DLD1 (cell line): ENCODE data around the gene CFAP410.

Experiments
- in situ Hi-C: cut with HindIII; loops from 2 replicates; pipeline ENCODE4 v1.10.0; 2017; ENCODE audit warnings: low sequenced_read_pairs

The CFAP410 gene

GRCh38 chr21:44338971-44339910 lies at the start of gene CFAP410:
CFAP410 (minus strand) TSS chr21:44339390; CDS start chr21:44339194, 196 bp downstream.
- in situ Hi-C loops, result loop anchor here (10.0 kb wide), 1 partner anchor 146 kb away; no protein-coding TSS in a partner anchor

GRCh38 chr21:44384968-44385367 lies 45.8 kb upstream of the CFAP410 start:
- in situ Hi-C loops, result no loop called here

- in situ Hi-C loops, result no loop called here
These were observed 44.0 kb upstream of the CFAP410 start for GRCh38 chr21:44383216-44383615.

- in situ Hi-C loops, result no loop called here
These were observed 43.3 kb upstream of the CFAP410 start for GRCh38 chr21:44382536-44382935.

- in situ Hi-C loops, result no loop called here
These were observed 42.7 kb upstream of the CFAP410 start for GRCh38 chr21:44381874-44382273.

- in situ Hi-C loops, result no loop called here
These were observed 41.7 kb upstream of the CFAP410 start for GRCh38 chr21:44380876-44381275.

GRCh38 chr21:44379991-44380865 lies 41.0 kb upstream of the CFAP410 start:
- in situ Hi-C loops, result no loop called here

- in situ Hi-C loops, result no loop called here
These were observed 40.3 kb upstream of the CFAP410 start for GRCh38 chr21:44379515-44379848.

- in situ Hi-C loops, result no loop called here
These were observed 39.7 kb upstream of the CFAP410 start for GRCh38 chr21:44378646-44379514.

GRCh38 chr21:44377922-44378645 lies 38.9 kb upstream of the CFAP410 start:
- in situ Hi-C loops, result no loop called here

- in situ Hi-C loops, result no loop called here
These were observed 38.2 kb upstream of the CFAP410 start for GRCh38 chr21:44377201-44377921.

- in situ Hi-C loops, result no loop called here
These were observed 37.4 kb upstream of the CFAP410 start for GRCh38 chr21:44376606-44377005.

- in situ Hi-C loops, result no loop called here
These were observed 36.6 kb upstream of the CFAP410 start for GRCh38 chr21:44375761-44376241.

- in situ Hi-C loops, result no loop called here
These were observed 36.1 kb upstream of the CFAP410 start for GRCh38 chr21:44375281-44375651.

GRCh38 chr21:44374601-44375280 lies 35.6 kb upstream of the CFAP410 start:
- in situ Hi-C loops, result no loop called here

GRCh38 chr21:44372616-44373015 lies 33.4 kb upstream of the CFAP410 start:
- in situ Hi-C loops, result no loop called here

GRCh38 chr21:44371596-44371995 lies 32.4 kb upstream of the CFAP410 start:
- in situ Hi-C loops, result no loop called here

GRCh38 chr21:44370786-44371410 lies 31.7 kb upstream of the CFAP410 start:
- in situ Hi-C loops, result no loop called here
